B cell (primary cell): Measurements from ENCODE around the gene ZKSCAN2.

Source experiments
- CTCF ChIP-seq: fragments of 200-600 bp; IDR thresholded peaks from one replicate; pipeline ENCODE4 v1.8.0; 2022; ENCODE audit warnings: antibody characterized with exemption, mild to moderate bottlenecking
- EZH2 ChIP-seq: IDR thresholded peaks from 2 replicates; pipeline ENCODE4 v1.6.1; 2012; ENCODE audit warnings: borderline replicate concordance, low read depth, mild to moderate bottlenecking, moderate library complexity, low read length; ENCODE audit not compliant: insufficient read depth, poor library complexity, severe bottlenecking

GRCh38 chr16:25265968-25266367 is 8.3 kb upstream of the ZKSCAN2 start:
- TF ChIP-seq CTCF (no peak), EZH2 (no peak)
